ENCODE measurements around the gene GCSAML. TPM values are rescaled to one million over a fixed set of nuclear protein-coding genes. Genes with fewer than 3 reads are reported as not detected.

Gene GCSAML
- total RNA-seq (2012; rRNA removed) (not detected in 2 replicates), polyA plus RNA-seq (2012; rRNA removed) (not detected in 2 replicates), Bru-seq, nascent RNA (not detected), BruChase-seq, experiment 1, labeled RNA remaining after a 6-hour chase (percentile 1 among the genes with signal in this experiment), BruChase-seq, experiment 2, labeled RNA remaining after a 2-hour chase (not detected)
- polyA plus RNA-seq (2012; cell fraction: cytosol; rRNA removed): not detected in 2 replicates
- polyA plus RNA-seq (2012; cell fraction: nucleus; rRNA removed; ENCODE audit: low replicate concordance): not detected in 2 replicates
- long read RNA-seq: 0 reads

- ATAC-seq (ENCODE audit: low read depth): no peak
- H3K4me1 ChIP-seq (ENCODE audit: control insufficient read depth, insufficient read depth, low read length): no peaks in the 10 kb centered on the region
Observed at GRCh38 chr1:247548769-247549182, at the start of gene GCSAML. Gene GCSAML, plus strand, starts transcription at chr1:247549134. Its CDS starts 58 bp downstream, at chr1:247549192.

More at GRCh38 chr1:247548769-247549182, at the start of gene GCSAML:
- Histone ChIP-seq H3K56ac (ENCODE audit: extremely low read depth, insufficient read depth, low read length) (no peak within 1 kb of the TSS), H2AK5ac (ENCODE audit: low read depth, low read length) (no peak within 1 kb of the TSS), H4K5ac (ENCODE audit: low read depth, low read length) (no peak within 1 kb of the TSS), H3K14ac (replicated peaks; ENCODE audit: low read depth, low read length) (no peak within 1 kb of the TSS), H2BK5ac (ENCODE audit: low read depth, low read length, poor library complexity, severe bottlenecking) (no peak within 1 kb of the TSS), H3K27me3 (ENCODE audit: control insufficient read depth, insufficient read depth, low read length) (no peaks in the 10 kb centered on the region), H3K9me3 (ENCODE audit: control insufficient read depth, insufficient read depth, low read length) (peaks cover 7% of the 10 kb centered on the region), H3K9me1 (ENCODE audit: insufficient read depth, low read length) (no peaks in the 10 kb centered on the region), H2BK120ac (ENCODE audit: low read depth, low read length) (no peak within 1 kb of the TSS), H3K4me2 (ENCODE audit: low read depth, low read length) (no peak within 1 kb of the TSS), H4K91ac (ENCODE audit: insufficient read depth, low read depth, low read length) (no peak within 1 kb of the TSS), H2BK20ac (ENCODE audit: low read depth, low read length) (no peak within 1 kb of the TSS), H3K23ac (ENCODE audit: low read depth, low read length) (no peak within 1 kb of the TSS), H4K20me1 (ENCODE audit: insufficient read depth, low read length) (no peaks in the 10 kb centered on the region), H2BK15ac (ENCODE audit: low read depth, low read length) (no peak within 1 kb of the TSS), H2AFZ (replicated peaks; ENCODE audit: low read length, poor library complexity) (no peak within 1 kb of the TSS), H3K4ac (ENCODE audit: low read depth, low read length) (no peak within 1 kb of the TSS), H3K9ac (ENCODE audit: low read depth, low read length) (no peak within 1 kb of the TSS), H4K8ac (ENCODE audit: low read depth in 2 of 2, low read length in 2 of 2) (no peak within 1 kb of the TSS), H3K18ac (ENCODE audit: low read depth, low read length) (no peak within 1 kb of the TSS), H3K36me3 (ENCODE audit: control insufficient read depth, insufficient read depth, low read length) (no peaks in the 10 kb centered on the region), H3K79me1 (ENCODE audit: low read depth in 1 of 2, low read length in 2 of 2) (no peaks in the 10 kb centered on the region), H2AK9ac (replicated peaks; ENCODE audit: low read depth, low read length, poor library complexity) (no peak within 1 kb of the TSS), H3K4me3 (ENCODE audit: insufficient read depth, low read depth, low read length) (no peak within 1 kb of the TSS), H3K27ac (ENCODE audit: insufficient read depth, low read length) (no peak within 1 kb of the TSS)
- intact Hi-C loops (cut with micrococcal nuclease): no loop called here
- ChIA-PET CTCF (no interaction called here), POLR2A (ENCODE audit: unreplicated experiment) (no interaction called here)
- in situ Hi-C loops (cut with MboI; ENCODE audit: low sequenced_read_pairs): no loop called here
- no peak for DNase-seq
- TF ChIP-seq NFE2L2 (IDR thresholded peaks at IDR 0.05; ENCODE audit: low read depth, low read length) (no peak), ELK1 (IDR thresholded peaks at IDR 0.05; ENCODE audit: borderline replicate concordance, low read depth, low read length) (no peak), CHD1 (IDR thresholded peaks at IDR 0.05; ENCODE audit: low read depth, low read length) (no peak), CEBPB (IDR thresholded peaks at IDR 0.05; ENCODE audit: low read depth, low read length) (0 out of 2 replicates have a peak, but pooled peaks have one; percentile 1)
- no TSS peak for BruUV-seq (replicated peaks)
- dilution Hi-C loops (cut with HindIII; ENCODE audit: low sequenced_read_pairs, unreplicated experiment): no loop called here
- 52% methylated on average over 5 of the region's 13 CpGs; no CpG with 5 or more reads in 1 of the 2 experiments for WGBS, 2 experiments (ENCODE audit: extremely low coverage in 2 of 2, insufficient read length in 1 of 2)
